ENCODE measurements around the gene NDUFAF5.
A peak's percentile ranks its signal among the peaks of the same experiment; 100 is the strongest.

The NDUFAF5 gene

DNA sequence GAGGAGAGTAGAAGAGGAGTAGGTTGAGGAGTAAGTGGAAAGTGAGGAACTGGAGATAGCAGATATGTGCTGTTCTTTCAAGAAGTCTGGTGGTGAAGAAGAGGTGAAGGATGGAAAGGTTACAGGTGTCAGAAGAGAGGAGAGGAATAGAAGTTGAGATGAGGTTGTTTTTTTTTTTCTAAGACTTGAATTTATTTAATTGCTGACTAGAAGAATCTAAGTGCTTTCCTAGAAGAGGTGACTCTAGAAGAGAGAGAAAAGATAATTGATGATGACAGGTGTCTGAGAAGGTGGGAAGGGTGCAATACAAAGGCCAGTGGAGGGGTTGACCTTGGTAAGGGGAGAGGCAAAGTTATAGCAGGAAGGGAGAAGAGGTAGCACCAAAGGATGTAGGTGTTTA is 25.6 kb downstream of the NDUFAF5 start:
- no peak overlapping the region for H3K27ac ChIP-seq
- TF ChIP-seq, protein P1, sequence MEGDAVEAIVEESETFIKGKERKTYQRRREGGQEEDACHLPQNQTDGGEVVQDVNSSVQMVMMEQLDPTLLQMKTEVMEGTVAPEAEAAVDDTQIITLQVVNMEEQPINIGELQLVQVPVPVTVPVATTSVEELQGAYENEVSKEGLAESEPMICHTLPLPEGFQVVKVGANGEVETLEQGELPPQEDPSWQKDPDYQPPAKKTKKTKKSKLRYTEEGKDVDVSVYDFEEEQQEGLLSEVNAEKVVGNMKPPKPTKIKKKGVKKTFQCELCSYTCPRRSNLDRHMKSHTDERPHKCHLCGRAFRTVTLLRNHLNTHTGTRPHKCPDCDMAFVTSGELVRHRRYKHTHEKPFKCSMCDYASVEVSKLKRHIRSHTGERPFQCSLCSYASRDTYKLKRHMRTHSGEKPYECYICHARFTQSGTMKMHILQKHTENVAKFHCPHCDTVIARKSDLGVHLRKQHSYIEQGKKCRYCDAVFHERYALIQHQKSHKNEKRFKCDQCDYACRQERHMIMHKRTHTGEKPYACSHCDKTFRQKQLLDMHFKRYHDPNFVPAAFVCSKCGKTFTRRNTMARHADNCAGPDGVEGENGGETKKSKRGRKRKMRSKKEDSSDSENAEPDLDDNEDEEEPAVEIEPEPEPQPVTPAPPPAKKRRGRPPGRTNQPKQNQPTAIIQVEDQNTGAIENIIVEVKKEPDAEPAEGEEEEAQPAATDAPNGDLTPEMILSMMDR (IDR thresholded peaks at IDR 0.05), result no peak
- TF ChIP-seq ZFX (IDR thresholded peaks at IDR 0.05; ENCODE audit: borderline replicate concordance), result no peak

DNA sequence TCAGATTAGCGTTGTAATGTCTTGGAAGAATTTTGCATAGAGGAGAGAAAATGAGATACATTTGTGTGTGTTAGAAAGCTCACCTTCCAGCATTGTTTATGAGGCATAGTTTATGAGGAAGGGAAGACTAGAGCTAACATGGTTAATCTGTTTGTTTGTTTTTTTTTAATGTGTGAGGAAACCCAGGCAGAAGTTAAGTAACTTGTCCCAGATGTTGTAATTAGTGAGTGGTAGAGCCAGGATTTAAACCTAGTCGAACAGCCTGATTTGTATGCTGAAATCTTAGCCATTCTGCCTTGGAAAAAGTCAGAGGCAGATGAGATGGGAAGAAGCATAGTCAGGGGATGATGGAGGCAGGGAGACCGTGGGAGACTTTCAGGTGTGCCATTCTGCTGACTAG is 29.1 kb downstream of the NDUFAF5 start:
- no peak overlapping the region for H3K27ac ChIP-seq

DNA sequence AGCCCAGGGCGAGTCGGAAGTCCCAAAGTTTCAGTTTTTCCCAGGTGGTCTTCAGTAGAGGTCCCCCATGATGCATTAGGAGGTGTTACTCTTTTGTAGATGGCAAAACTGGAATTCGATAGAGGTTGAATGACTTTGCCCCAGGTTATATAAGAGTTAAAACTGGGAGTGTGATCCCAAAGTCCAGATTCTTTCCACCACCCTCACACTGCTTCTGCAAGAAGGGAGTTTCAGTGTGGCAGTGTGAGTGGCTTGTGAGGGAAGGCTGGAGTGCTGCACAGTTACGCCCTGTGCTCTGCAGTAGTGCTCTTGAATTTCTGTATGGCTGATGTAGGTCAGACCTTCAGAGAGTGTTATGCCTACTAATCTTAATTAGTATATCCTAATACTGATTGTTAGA is 29.8 kb downstream of the NDUFAF5 start:
- TF ChIP-seq ZFX (IDR thresholded peaks at IDR 0.05; ENCODE audit: borderline replicate concordance), result no peak
- TF ChIP-seq, protein P1 (IDR thresholded peaks at IDR 0.05), result no peak
- H3K27ac ChIP-seq, result no peak overlapping the region

More for the DNA sequence above, 29.1 kb downstream of the NDUFAF5 start:
- no peak for TF ChIP-seq ZFX (IDR thresholded peaks at IDR 0.05; ENCODE audit: borderline replicate concordance)
- TF ChIP-seq, protein P1 (IDR thresholded peaks at IDR 0.05), result no peak

DNA sequence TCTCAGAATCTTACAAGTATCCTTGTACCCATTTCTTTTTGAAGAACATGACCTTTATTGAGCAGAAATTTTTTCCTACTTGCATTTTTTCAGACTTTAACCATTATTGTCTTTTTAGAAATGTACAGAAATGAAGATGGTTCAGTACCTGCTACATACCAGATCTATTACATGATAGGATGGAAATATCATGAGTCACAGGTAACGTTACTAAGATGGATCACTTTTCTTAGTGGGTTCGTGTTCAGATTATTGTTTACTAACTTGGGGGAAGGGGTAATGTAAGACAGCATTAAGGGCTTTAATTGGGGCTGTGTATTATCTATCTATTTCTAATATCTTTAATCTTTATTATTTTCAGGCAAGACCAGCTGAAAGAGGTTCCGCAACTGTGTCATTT is 31.9 kb downstream of the NDUFAF5 start:
- no peak for TF ChIP-seq ZFX (IDR thresholded peaks at IDR 0.05; ENCODE audit: borderline replicate concordance)
- TF ChIP-seq, protein P1 (IDR thresholded peaks at IDR 0.05), result no peak
- no peak overlapping the region for H3K27ac ChIP-seq

DNA sequence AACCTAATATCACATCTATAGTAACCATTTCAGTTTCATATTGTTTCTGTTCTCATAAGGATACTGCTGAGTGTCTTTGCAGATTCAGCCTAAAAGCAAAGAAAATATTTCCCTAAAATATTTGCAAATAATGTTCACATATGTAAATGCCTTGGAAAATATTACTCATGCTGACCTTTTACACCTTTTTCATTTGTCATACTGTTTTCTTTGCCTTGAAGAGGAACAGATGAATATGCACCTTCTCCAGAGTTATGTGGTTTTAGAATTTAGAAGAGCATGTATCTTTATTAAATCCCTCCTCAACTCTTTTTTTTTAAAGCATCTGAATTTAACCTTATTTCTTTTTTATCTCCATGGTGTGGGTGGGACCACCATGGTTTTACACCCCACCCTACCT is 32.5 kb downstream of the NDUFAF5 start:
- no peak for TF ChIP-seq ZFX (IDR thresholded peaks at IDR 0.05; ENCODE audit: borderline replicate concordance)
- TF ChIP-seq, protein P1 (IDR thresholded peaks at IDR 0.05), result no peak
- H3K27ac ChIP-seq, result no peak overlapping the region

DNA sequence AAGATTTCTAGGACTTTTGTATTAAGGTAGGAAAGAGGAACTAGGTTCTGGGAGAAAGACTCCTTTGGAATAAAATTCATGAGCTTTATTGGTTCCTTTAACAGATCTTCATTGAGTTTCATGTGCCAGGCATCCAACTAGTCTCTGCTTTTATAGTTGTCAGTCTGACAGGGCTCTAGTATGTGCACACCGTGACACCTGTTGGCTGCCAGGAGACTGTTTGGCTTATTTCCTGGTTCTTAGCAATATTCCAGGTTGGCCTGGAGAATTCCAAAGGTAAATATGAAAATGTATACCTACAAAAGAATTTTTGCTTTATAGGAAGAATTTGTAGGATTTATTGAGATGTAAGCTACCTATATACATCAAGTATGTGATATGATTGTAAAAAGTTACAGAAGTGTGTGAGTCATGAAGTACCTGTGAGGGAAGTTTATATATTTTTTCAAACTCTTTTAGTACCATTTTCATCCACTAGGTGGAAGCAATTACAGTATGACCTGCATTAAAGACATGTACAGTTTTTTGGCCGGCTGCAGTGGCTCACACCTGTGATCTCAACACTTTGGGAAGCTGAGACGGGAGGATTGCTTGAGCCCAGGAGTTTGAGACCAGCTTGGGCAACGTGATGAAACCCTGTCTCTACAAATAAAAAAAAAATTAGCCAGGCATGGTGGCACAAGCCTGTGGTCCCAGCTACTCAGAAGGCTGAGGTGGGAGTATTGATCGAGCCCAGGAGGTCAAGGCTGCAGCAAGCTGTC is 35.2 kb downstream of the NDUFAF5 start:
- TF ChIP-seq ZFX (IDR thresholded peaks at IDR 0.05; ENCODE audit: borderline replicate concordance), result no peak
- TF ChIP-seq, protein P1 (IDR thresholded peaks at IDR 0.05), result peak; percentile 77
- peak overlapping the region; percentile 29 for H3K27ac ChIP-seq

DNA sequence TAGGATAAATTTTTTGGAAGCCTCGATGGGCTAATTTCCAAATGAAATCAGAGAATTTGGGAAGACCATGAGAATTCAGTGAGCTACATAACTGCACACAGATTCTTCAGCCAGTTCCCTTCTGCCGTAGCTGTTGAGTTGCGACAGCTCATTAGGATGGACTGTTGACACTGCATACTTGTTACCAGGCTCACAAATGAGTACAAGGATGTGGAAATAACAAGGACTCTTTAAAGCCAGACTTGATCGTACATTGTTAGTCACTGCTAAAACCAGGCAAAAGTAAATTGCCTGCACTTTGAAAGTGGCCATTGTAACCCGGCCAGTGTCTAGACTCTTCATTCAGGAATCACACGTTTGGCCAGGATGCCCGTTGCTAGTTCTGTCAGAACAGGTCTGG is 37.0 kb downstream of the NDUFAF5 start:
- TF ChIP-seq, protein P1 (IDR thresholded peaks at IDR 0.05), result no peak
- no peak for TF ChIP-seq ZFX (IDR thresholded peaks at IDR 0.05; ENCODE audit: borderline replicate concordance)
- no peak overlapping the region for H3K27ac ChIP-seq
